Activated T-cell treated with anti-CD3 and anti-CD28 coated beads for 24 hours (primary cell): ENCODE results near the gene AKR1A1.
"Not testable (repeated sequence)": the region's sequence is repeated elsewhere in the genome, so short reads cannot be mapped to it uniquely, and the experiment has no call there.

Source experiments
- DNase-seq: peaks from one replicate; pipeline ENCODE4 v3.0.0-alpha.2; 2020; ENCODE audit warnings: low read depth

Gene AKR1A1

GRCh38 chr1:45523975-45524374 is 26.7 kb upstream of the AKR1A1 start:
- not testable (repeated sequence) for DNase-seq

DNA sequence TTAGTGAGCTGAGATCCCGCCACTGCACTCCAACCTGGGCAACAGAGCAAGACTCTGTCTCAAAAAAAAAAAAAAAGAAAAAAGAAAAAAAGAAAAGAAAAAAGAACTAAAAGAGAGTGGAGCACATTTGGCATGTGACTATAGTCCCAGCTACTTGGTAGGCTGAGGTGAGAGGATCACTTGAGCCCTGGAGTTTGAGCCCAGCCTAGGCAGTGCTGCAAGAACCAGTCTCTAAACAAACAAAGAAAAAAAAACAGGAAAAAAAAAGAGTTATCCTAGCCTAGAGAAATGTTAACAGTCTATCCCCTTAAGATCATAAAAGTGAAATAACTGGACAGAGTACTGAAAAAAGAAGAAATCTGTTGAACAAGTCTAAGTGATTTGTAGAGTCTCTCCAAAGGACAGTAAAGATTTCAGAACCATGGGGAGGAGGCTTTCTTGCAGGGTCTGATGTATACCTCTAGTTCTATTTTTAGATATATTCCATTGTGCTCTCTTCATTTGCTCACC is 24.4 kb upstream of the AKR1A1 start:
- no peak for DNase-seq

DNA sequence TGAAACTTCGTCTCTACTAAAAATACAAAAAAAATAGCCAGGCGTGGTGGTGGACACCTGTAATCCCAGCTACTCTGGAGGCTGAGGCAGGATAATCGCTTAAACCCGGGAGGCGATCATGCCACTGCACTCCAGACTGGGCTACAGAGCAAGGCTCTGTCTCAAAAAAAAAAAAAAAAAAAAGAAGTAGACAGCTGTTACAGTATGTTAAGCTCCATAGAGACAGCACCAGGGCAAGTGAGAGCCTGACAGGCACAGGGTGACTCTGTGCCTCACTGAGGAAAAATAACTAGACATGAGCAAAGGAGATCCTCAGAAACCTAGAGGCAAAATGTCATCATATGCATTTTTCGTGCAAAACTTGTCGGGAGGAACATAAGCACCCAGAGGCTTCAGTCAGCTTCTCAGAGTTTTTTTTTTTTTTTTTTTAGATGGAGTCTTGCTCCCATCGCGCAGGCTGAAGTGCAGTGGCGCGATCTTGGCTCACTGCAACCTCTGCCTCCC is 19.9 kb upstream of the AKR1A1 start:
- no peak for DNase-seq

GRCh38 chr1:45531873-45532272 is 18.8 kb upstream of the AKR1A1 start:
- DNase-seq = no peak

- no peak for DNase-seq
Observed at GRCh38 chr1:45535988-45536766, 14.4 kb upstream of the AKR1A1 start.

- no peak for DNase-seq
Observed at GRCh38 chr1:45536886-45537285, 13.7 kb upstream of the AKR1A1 start.

DNA sequence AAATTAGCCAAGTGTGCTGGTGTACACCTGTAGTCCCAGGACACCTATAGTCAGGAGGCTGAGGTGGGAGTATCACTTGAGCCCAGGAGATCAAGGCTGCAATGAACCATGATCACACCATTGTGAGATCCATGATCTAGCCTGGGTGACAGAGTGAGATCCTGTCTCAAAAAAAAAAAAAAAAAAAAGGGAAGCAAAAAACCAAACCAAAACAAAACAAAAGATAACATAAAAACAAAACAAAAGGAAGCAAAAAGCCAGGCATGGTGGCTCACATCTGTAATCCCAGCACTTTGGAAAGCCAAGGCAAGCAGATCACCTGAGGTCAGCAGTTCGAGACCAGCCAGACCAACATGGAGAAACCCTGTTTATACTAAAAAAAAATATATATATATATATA is 9.4 kb upstream of the AKR1A1 start:
- DNase-seq = no peak

DNA sequence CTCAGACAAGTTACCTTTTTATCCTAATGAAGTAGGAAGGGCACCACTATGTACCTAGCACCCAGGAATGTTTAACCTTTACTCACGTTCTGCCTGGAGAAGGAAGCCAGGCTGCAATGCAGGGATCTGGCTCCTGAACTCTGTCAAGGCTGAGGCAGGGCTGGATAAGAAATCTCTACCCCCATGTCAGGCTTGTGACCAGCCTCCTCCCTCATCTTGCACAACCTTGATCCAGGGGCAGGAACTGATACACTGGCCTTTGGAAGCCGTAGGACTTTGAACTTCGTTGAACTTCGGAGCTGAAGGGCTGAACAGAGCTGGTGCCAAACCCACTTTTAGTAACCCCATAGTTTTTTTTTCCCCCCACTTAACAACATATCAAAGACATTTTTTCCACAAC is 8.0 kb upstream of the AKR1A1 start:
- DNase-seq = no peak

GRCh38 chr1:45543581-45544417 is 6.8 kb upstream of the AKR1A1 start:
- DNase-seq = peak; percentile 66

DNA sequence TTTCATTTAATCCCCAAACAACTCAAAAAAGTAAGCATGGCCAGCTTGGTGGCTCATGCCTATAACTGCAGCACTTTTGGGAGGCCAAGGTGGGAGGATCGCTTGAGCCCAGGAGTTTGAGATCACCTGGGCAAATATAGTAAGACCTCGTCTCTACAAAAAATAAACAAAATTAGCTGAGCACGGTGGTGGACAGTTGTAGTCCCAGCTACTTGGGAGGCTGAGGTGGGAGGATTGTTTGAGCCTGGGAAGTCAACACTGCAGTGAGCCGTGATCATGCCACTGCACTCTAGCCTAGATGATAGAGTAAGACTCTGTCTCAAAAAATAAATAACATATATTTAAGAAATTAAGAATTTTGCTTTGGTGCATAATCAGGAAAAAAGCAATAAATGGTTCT is 6.1 kb upstream of the AKR1A1 start:
- no peak for DNase-seq

DNA sequence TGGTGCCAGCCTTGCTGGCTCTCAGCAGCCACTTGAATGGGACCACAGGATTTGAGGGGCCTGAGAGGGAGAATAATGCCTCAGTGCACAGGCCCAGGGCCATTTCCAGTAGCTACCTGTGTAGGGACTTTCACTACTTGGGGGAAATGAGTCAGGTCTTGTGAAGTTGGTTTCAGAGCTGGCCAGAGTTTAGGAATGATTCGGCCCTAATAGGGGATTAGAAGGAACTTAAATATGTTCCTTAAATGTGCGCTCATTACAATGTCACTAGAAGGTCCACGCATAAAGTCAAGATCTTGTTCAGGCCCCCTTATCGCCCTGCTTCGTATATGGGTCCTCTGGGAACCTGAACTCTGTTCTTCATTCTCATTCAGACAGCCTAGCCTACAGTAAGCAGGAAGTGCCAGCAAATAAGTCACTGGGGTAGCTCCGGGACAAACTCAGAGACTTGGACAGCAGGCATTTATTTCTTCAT is 5.6 kb upstream of the AKR1A1 start:
- no peak for DNase-seq

DNA sequence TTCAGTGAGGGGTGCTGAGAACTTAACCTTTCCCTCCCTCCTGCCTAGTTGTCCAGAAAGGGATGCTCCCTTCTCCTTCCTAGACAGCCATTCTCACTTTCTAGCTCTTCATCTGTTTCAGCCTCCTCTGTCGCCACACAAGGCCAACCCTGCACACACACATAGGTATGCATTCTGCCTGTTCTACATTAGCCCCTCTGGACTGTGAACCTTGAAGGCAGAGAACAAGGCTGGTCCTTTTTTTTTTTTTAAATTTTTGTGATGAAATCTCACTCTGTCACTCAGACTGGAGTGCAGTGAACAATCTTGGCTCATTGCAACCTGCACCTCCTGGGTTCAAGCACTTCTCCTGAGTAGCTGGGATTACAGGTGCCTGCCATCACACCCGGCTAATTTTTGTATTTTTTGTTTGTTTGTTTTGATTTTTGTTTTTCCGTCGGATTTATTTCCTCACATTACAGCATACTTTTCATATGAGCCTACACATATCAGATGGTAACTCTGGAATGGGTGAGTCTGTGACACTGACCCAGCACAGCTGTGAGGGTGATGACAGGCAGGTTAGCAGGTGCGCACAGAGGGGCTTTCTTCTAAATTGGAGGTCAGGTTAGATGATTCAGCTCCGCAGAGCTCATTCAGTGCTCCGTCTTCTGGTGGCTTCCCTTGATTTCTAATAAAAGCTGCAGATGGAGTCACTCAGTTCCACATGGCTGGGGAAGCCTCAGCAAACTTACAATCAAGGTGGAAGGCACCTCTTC is 4.9 kb upstream of the AKR1A1 start:
- no peak for DNase-seq

- DNase-seq = no peak
Observed at GRCh38 chr1:45551684-45552083, 1.1 kb downstream of the AKR1A1 start.

- no peak for DNase-seq
Observed at GRCh38 chr1:45552331-45552730, 1.7 kb downstream of the AKR1A1 start.

DNA sequence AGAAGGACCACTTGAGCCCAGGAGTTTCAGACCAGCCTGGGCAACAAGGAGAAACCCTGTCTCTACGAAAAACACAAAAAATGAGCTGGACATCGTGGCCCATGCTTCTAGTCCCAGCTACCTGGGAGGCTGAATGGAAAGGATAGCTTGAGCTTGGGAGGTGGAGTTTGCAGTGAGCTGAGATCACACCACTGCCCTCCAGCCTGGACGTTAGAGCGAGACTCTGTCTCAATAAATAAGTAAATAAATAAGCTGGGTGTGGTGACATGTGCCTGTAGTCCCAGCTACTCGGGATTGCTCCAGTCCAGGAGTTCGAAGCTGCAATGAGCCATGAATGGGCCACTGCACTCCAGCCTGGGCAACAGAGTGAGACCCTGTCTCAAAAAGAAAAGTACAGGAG is 3.6 kb downstream of the AKR1A1 start:
- no peak for DNase-seq

DNA sequence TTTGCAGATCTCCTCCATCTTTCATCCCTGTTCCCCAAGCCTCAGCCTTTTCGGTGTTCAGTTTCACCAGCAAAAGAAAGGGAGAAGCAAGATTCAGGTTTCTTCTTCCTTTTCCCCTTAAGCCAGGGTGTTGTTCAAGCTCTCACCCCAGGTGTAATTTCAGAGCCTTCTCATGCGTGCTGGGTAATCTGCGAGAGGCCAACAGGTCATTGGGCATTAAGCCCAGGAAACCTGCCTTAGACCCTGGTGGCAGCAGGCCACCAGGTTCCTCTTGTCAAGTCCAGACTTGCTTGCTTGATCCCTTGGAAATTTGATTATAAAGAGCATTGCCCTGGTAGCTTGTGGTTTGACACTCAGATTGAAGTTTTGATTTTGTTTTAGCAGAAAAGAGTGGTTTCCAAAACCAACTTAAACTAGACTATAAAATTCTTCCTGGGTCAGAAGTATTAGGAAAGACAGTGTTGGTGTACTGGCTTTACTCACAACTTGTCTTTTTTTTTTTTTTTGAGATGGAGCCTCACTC is 6.9 kb downstream of the AKR1A1 start:
- DNase-seq = no peak

GRCh38 chr1:45563843-45564242 is 13.2 kb downstream of the AKR1A1 start:
- DNase-seq = no peak

- no peak for DNase-seq
Observed at GRCh38 chr1:45566722-45567121, 16.1 kb downstream of the AKR1A1 start.

DNA sequence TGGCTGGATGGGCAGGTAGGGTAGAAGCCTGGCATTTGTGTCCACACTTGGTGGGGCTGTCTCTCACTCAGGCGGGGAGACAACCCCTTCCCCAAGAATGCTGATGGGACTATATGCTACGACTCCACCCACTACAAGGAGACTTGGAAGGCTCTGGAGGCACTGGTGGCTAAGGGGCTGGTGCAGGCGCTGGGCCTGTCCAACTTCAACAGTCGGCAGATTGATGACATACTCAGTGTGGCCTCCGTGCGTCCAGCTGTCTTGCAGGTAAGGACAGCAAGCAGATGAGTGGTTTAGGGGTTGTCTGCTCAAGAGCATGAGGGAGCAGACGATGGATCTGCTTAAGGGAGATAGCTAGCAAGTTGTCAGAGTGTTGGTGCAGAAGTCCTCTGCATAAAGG is 17.3 kb downstream of the AKR1A1 start:
- no peak for DNase-seq

DNA sequence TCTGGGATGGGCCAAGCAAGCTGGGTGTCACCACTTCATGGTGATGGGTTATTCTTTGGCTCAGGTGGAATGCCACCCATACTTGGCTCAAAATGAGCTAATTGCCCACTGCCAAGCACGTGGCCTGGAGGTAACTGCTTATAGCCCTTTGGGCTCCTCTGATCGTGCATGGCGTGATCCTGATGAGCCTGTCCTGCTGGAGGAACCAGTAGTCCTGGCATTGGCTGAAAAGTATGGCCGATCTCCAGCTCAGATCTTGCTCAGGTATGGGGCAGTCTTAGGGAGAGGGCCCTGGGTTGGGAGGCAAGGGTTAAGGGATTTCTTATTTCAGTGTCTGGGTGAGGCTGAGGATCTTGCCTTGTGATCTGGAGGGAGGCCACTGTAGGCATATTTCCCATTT is 17.8 kb downstream of the AKR1A1 start:
- DNase-seq = no peak

GRCh38 chr1:45569571-45569961 is 18.9 kb downstream of the AKR1A1 start:
- DNase-seq = no peak
